SKM-1 (cell line): ENCODE results near the gene WDTC1.

Experiments
- DNase-seq: peaks from one replicate; lab custom pipeline; 2025; ENCODE audit not compliant: unreplicated experiment; lab: John Stamatoyannopoulos, UW

WDTC1 gene

GRCh38 chr1:27332536-27333281 is 98.3 kb downstream of the WDTC1 start:
- peak; percentile 23 for DNase-seq

GRCh38 chr1:27333717-27334279 is 99.4 kb downstream of the WDTC1 start:
- DNase-seq = no peak

GRCh38 chr1:27335506-27336422 is 101.3 kb downstream of the WDTC1 start:
- no peak for DNase-seq

DNA sequence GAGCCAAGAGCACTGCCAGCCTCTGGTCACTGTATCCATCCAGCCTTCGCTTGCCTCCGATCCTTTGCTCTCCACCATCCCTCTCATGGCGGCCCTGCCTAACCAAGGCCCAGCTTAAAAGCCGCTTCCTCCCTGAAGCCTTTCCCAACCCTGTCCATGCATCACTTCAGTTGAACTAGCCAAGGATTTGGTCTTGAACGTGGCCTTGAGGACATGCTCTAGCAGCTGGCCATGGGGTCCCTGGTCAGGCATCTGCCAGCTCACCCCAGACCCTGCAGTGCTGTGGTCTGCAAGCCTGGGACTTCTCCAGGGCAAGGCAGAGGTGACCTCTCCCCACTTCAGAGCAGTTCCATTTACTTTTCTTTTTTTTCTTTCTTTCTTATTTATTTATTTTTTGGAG is 102.3 kb downstream of the WDTC1 start:
- no peak for DNase-seq

- DNase-seq = no peak
Observed at GRCh38 chr1:27338751-27339150, 104.3 kb downstream of the WDTC1 start.

- DNase-seq = no peak
Observed at GRCh38 chr1:27339213-27339612, 104.8 kb downstream of the WDTC1 start.

DNA sequence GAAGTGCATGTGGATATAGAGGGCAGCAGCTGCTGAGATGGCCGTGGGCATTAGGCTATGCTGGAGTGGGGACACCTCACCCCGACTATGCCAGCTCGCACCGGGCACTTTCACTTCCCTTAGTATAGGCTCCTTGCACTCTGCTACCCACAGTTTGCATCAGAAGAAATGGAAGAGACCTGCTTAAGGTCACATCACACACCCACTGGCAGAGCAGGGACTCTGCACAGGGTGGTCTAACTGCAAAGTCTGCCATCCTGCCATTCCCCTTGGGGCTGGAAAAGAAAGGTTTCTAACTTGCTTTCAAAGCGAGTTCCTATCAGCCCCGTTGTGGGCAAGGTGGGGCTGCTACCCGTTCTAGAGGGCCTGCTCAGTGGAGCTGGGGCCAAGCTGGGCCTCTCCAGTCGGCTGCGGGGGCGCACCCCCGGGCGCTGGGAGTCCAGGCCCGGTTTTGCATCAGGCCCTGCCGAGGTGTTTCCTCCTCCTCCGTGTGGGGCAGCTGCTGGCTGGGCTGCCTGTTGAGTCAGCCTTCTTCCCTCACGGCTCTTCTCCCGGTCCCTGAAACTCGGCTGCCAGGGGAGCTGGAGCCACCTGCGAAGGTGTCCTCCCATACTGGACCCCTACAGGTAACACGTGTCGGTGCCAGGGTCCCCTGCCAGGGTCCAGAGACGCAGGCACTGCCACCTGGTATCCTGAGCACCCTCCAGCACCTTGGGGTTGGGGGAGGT is 107.3 kb downstream of the WDTC1 start, which contains the start of gene SYTL1:
Gene SYTL1, plus strand, starts transcription at position 498 of the 728 bp plus-strand sequence. CDS start 3,313 bp downstream, outside the sequence.
- peak; percentile 53 for DNase-seq

DNA sequence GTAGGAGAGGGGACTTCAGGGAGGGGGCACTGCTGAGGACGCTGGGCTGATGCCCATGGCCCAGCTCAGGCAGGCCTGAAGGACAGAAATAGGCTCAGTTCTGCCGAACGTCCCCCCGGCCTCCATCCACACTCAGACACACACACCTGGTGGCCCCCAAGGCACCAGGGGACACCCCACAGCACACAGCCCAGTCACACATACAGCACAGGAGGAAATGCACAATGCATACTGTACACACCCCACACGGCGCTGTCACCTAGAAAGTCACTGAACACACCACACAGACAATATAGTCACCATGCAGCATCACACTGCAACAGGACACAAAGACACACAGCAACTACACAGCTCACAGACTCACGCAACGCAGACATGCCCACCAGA is 108.0 kb downstream of the WDTC1 start:
- DNase-seq = no peak

DNA sequence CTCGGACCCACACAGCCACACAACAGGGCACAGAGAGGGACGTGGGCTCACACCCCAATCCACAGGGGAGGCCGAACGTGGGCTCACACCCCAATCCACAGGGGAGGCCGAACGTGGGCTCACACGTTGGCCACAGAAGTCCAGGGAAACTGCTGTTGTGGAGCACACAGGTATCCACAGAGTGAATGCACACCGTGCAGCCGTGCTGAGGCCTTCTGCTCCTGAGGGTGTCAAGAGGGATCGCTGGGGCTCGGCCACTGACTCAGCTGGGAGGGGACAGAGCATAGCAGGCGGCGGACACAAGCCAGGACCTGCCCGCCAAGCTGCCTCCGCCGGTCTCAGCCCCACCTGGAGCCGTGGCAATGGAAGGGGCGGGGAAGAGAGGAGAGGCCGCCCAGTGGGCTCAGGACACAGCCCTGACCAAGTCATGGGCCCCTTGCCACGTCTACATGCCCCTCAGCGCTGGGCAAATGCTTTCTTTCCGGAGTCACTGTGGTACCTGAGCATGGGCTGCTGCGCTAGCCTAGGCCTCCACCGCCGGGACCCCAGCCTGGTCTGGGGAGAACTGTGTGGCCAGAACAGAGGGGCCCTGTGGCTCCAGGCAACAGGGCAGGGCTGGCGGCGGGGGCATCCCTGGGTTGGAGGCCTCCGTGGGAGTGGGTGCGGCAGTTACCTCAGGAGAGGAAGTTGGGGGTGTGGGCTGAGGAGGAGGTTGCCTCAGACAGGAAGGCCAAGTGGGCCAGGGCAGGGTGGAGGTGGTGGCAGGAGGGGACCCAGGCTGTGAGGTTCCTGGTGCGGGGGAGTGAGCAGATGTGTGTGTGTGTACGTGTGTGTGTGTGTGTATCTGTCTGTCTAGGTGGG is 108.6 kb downstream of the WDTC1 start:
- DNase-seq = peak; percentile 95

- DNase-seq = no peak
Observed at GRCh38 chr1:27343639-27344025, 109.2 kb downstream of the WDTC1 start.

DNA sequence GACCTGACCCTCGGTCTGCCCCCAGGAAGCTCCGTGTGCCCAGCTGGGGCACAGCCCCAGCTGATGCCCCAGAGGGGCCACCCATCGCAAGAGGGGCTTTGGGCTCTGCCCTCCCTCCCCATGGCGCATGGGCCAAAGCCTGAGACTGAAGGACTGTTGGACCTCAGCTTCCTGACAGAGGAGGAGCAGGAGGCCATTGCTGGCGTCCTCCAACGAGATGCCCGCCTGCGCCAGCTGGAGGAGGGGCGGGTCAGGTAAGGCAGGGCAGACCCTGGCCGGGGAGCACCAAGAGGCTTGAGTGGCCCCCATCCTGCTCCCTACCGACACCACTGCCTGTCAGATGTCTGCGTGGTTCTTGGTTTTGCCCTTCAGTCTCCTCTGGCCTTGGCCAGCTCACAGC is 110.8 kb downstream of the WDTC1 start:
- DNase-seq = no peak

GRCh38 chr1:27346357-27346756 is 111.9 kb downstream of the WDTC1 start:
- DNase-seq = no peak

DNA sequence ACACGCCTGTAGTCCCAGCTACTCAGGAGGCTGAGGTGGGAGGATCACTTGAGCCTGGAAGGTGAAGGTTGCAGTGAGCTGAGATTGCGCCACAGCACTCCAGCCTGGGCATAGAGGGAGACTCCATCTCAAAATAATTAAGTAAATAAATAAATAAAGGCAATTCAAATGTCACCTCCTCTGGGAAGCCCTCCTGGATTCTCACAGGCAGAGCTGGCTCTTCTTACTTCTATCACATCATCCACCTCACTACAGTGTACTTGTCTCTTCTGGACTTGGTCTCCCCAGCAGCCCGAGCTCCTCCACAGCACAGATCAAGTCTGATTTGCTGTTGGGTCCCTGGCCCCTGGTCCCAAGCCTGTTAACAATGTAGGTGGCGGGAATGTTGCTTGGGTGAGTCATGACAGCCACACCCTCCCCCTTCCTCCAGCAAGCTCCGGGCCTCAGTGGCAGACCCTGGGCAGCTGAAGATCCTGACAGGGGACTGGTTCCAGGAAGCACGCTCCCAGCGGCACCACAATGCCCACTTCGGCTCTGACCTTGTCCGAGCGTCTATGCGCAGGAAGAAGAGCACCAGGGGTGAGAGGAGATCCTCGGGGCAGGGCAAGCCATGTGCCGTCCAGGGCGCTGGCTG is 112.7 kb downstream of the WDTC1 start:
- DNase-seq = no peak

DNA sequence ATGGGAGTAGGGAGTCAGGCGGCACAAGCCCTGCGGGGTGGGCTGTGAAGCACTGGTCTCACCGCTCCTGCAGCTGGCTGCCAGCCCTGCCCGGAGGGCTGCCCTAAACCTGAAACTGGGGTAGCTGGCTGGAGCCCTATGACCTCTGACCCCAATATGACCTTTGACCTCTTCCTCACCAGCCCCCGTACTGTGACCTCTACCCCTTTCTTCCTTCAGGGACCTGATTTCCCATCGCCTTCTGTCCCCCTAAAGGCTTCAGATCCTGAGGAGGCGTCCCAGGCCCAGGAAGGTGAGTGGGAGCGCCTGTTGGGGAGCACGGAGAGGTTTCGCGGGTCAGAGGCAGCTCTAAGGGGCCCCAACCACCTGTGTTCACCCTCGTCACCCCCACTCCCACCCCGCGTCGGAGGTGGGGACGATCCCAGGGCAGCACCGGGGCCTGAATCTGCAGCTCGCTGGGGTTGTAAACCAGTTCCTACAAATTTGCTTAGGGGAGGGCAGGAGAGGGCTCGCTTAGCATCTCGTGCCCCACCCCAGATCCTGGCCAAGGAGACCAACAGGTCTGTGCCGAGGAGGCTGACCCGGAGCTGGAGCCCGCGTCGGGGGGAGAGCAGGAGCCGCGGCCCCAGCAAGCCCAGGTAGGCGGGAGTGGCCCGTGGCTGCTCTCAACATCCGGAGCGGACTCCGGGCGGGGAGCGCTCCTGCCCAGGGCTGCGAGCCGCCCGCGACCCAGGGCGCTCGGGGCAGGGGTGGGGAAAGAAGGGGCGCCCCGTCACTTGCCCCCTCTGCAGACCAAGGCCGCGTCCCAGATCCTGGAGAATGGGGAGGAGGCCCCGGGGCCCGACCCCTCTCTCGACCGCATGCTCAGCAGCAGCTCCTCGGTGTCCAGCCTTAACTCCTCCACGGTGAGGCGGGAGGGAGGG is 114.7 kb downstream of the WDTC1 start:
- no peak for DNase-seq

DNA sequence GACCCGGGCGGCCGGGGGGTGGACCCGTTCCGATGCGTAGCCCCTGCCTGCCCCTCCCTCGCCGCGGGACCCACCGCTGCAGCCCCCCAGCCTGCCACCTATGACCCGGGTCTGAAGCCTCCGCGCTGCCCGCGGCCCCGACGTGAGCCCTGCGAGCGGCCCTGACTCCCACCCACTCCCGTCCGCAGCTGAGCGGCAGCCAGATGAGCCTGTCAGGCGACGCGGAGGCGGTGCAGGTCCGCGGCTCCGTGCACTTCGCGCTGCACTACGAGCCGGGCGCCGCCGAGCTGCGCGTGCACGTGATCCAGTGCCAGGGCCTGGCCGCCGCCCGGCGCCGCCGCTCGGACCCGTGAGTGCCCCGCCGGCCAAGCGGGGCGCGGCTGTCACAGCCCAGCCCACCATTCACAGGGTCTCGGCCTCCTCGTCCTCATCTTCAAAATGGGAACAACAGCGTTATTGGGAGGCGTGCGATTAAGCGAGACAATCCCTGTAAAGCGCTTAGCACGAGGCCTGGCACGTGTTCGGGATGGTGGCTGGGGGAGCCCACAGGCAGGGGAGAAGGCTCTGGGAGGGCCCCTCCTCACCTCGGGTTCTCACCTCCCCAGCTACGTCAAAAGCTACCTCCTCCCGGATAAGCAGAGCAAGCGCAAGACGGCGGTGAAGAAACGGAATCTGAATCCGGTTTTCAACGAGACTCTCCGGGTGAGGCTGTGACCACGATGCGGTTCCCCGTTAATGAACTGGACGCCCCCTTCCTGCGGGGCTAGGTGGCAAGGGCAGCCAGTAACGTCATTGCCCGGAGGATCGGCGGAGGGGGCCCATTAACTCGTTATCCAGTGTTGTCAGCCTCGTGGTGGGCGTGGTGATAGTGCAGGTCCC is 115.6 kb downstream of the WDTC1 start:
- no peak for DNase-seq

- no peak for DNase-seq
Observed at GRCh38 chr1:27350663-27351540, 116.5 kb downstream of the WDTC1 start.
